ENCODE data around the gene MRPS2. TPM values are rescaled to one million over a fixed set of nuclear protein-coding genes. Genes with fewer than 3 reads are reported as not detected.
A peak's percentile ranks its signal among the peaks of the same experiment; 100 is the strongest.

Gene MRPS2
- total and polyA plus RNA-seq, 9 of the 15 experiments (the other 6 are each of a cell fraction or from before 2014, with no cell fraction given), result 8.0 to 167 (median 81.3) TPM

GRCh38 chr9:135500525-135501260 is at the start of gene MRPS2 (continued):
- TF ChIP-seq ZNF280A (IDR thresholded peaks at IDR 0.05; ENCODE audit: low read depth, partially characterized antibody), result no peak
- peak; percentile 63 for TF ChIP-seq KDM5B (IDR thresholded peaks at IDR 0.05; ENCODE audit: insufficient replicate concordance, low read depth, low read length)
- peak in 1 of 2 experiments; percentile 38; a peak in 2 of 4 replicates for TF ChIP-seq HDAC1 (IDR thresholded peaks at IDR 0.05)
- TF ChIP-seq CREBBP (IDR thresholded peaks at IDR 0.05; ENCODE audit: low read depth, low read length), result no peak
- peak in 1 of 2 experiments; percentile 38; a peak in 1 of 4 replicates for TF ChIP-seq TBL1XR1 (IDR thresholded peaks at IDR 0.05; ENCODE audit: low read length in 2 of 2)
- TF ChIP-seq, protein P1, sequence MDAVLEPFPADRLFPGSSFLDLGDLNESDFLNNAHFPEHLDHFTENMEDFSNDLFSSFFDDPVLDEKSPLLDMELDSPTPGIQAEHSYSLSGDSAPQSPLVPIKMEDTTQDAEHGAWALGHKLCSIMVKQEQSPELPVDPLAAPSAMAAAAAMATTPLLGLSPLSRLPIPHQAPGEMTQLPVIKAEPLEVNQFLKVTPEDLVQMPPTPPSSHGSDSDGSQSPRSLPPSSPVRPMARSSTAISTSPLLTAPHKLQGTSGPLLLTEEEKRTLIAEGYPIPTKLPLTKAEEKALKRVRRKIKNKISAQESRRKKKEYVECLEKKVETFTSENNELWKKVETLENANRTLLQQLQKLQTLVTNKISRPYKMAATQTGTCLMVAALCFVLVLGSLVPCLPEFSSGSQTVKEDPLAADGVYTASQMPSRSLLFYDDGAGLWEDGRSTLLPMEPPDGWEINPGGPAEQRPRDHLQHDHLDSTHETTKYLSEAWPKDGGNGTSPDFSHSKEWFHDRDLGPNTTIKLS (IDR thresholded peaks at IDR 0.05; ENCODE audit: borderline replicate concordance, low read depth), result no peak; the same call in 1 of the 2 replicates
- TF ChIP-seq ZNF184 (CRISPR knock-in tag; IDR thresholded peaks at IDR 0.05), result no peak
- TF ChIP-seq GTF2F1 (IDR thresholded peaks at IDR 0.05; ENCODE audit: low read depth, low read length), result no peak
- no peak for TF ChIP-seq MEF2A (IDR thresholded peaks at IDR 0.05; ENCODE audit: control insufficient read depth, low read depth, low read length)
- TF ChIP-seq, protein P2, sequence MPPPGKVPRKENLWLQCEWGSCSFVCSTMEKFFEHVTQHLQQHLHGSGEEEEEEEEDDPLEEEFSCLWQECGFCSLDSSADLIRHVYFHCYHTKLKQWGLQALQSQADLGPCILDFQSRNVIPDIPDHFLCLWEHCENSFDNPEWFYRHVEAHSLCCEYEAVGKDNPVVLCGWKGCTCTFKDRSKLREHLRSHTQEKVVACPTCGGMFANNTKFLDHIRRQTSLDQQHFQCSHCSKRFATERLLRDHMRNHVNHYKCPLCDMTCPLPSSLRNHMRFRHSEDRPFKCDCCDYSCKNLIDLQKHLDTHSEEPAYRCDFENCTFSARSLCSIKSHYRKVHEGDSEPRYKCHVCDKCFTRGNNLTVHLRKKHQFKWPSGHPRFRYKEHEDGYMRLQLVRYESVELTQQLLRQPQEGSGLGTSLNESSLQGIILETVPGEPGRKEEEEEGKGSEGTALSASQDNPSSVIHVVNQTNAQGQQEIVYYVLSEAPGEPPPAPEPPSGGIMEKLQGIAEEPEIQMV (tag; conservative IDR thresholded peaks at IDR 0.05; ENCODE audit: low read depth), result no peak
- TF ChIP-seq MYC (IDR thresholded peaks at IDR 0.05; ENCODE audit: low read depth, low read length), result peak; percentile 93
- peak; percentile 85 for TF ChIP-seq MYC (CRISPR knock-in tag; IDR thresholded peaks at IDR 0.05; ENCODE audit: borderline replicate concordance, low read depth)
- no peak for TF ChIP-seq NFE2 (IDR thresholded peaks at IDR 0.05; ENCODE audit: low read depth)
- TF ChIP-seq ZNF133 (CRISPR knock-in tag; IDR thresholded peaks at IDR 0.05), result no peak
- TF ChIP-seq RHOXF2B (CRISPR knock-in tag; conservative IDR thresholded peaks at IDR 0.05), result no peak
- no peak for TF ChIP-seq ZNF696 (CRISPR knock-in tag; conservative IDR thresholded peaks at IDR 0.05)
- peak; percentile 45 to 68; a peak in 2 of 4 replicates for TF ChIP-seq NONO (IDR thresholded peaks at IDR 0.05; ENCODE audit: low read depth in 2 of 2, low read length in 1 of 2)
- no peak for TF ChIP-seq PTRF (tag; IDR thresholded peaks at IDR 0.05)
- TF ChIP-seq, protein P3, sequence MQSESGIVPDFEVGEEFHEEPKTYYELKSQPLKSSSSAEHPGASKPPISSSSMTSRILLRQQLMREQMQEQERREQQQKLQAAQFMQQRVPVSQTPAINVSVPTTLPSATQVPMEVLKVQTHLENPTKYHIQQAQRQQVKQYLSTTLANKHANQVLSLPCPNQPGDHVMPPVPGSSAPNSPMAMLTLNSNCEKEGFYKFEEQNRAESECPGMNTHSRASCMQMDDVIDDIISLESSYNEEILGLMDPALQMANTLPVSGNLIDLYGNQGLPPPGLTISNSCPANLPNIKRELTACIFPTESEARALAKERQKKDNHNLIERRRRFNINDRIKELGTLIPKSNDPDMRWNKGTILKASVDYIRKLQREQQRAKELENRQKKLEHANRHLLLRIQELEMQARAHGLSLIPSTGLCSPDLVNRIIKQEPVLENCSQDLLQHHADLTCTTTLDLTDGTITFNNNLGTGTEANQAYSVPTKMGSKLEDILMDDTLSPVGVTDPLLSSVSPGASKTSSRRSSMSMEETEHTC (IDR thresholded peaks at IDR 0.05), result no peak
